GM12892 (cell line): ENCODE measurements around the gene PDE3A.

Source experiments
- DNase-seq: peaks from one replicate; pipeline ENCODE4 v3.0.0; 2011; ENCODE audit not compliant: insufficient read length
- FAIRE-seq: peaks from 2 replicates; lab custom pipeline; 2011; peaks lifted over from hg19 to GRCh38; lab: Jason Lieb, UNC
- POLR2A ChIP-seq: IDR thresholded peaks from 2 replicates; pipeline ENCODE4 v1.6.1; 2011; ENCODE audit warnings: low read depth, low read length, control low read depth
- POLR2AphosphoS5 ChIP-seq: IDR thresholded peaks from 2 replicates; pipeline ENCODE4 v1.6.1; 2011; ENCODE audit warnings: low read depth, low read length, control low read depth
- TAF1 ChIP-seq: IDR thresholded peaks from 2 replicates; pipeline ENCODE4 v1.6.1; 2011; ENCODE audit warnings: low read depth, mild to moderate bottlenecking, control low read depth, low read length, borderline replicate concordance

The PDE3A gene

DNA sequence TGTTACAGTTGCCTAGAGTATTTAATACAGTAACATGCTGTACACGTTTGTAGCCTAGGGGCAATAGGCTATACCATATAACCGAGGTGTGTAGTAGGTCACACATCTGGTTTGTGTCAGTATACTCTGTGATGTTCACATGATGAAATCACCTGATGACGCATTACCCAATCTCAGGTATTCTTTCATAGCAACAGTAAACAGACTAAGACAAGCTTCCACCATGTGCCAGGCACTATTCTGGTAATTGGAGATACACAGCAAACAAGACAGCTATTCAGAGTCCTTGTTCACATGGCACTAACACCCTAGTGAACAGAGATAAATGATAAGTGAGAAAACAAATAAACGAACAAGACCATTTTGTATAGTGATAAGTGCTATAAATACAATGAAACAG, 3.8 kb upstream of the PDE3A start:
- no peak for TF ChIP-seq POLR2A
- no peak for TF ChIP-seq POLR2AphosphoS5
- TF ChIP-seq TAF1, result no peak

DNA sequence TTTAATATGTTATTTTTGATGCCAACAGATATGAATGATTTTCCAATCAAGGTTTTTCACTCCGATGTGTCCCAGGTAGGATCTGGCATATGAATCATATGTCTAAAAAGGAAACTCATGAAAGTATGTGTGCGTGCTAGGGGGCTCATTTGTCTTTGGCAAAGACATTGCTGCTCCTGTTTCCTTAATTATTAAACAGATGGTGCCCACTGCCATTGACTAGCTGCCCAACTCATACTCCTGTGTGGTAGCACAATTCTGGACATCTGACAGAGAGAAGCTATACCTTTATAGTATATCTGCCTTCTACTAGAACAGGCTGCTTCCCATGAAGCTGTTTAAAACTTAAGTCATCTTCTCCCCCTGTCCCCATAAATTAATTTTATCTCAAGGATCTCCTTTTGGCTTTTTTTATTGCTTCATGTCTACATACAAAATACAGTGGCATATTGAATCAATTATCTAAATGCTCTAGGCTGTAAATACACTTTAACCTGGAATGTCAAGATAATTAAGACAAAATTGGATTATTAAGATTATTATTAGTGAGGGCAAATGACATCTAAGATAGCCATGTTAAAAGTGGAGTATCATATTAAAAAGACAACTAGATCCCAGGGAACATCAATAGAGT, 1.4 kb upstream of the PDE3A start:
- DNase-seq, result no peak
- no peak for FAIRE-seq
- TF ChIP-seq POLR2A, result no peak
- TF ChIP-seq POLR2AphosphoS5, result no peak
- TF ChIP-seq TAF1, result no peak

More for the DNA sequence above, 3.8 kb upstream of the PDE3A start:
- FAIRE-seq (no peak), DNase-seq (no peak)

DNA sequence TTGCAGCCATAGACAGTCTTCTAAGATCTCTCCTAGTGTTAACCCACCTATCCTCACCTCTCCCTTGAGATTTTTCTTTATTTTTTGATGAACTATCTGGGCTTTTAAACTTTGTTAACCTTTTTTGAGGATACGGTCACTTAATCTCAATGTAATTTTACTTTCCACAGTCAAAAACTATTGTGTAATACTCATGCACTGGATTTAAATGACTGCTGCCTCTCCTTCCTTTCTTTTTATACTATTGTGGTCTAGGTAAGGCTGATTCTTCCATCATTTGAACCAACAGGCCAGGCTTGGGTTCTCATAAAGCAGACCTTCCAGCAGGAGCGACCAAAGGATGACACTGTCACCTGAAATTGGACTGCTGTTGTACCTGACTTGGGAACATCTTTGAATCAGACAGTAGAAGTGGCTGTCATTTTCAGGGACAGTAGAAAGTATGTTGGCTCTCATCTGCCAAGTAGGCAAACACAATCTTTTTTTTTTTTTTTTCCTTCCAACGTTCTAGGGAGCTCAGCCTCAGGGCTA, 689 bp upstream of the PDE3A start:
- no peak for DNase-seq
- no peak for TF ChIP-seq TAF1
- TF ChIP-seq POLR2A, result no peak
- no peak for TF ChIP-seq POLR2AphosphoS5
- FAIRE-seq, result no peak

DNA sequence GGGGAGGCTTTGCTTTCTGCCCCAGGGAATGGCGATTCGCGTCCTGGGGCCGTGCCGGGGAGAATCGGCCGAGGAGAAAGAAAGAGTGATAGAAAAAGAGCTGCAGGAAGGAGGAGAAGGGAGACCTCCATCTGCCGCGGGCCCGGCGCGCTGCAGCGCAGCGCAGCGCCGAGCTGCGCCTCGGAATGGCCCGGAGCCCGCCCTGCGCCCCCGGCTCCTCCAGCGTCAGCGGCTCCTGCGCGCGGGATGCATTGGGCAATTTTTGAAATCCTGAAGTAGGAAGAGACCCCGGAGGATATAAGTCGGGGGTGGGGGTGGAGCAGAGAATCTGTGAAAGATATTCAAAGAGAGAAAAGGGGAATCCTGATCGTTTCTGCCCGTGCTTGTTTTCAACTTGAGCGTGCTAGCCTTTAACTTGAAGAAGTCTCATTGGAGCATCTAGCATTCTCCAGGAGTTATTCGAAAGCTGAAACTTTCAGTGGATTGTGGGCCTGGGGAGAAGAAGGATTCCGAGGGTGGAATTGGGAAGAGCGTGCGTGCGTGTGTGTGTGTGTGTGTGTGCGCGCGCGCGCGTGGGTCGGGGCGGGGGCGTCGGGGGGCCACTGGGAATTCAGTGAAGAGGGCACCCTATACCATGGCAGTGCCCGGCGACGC, 441 bp downstream of the PDE3A start:
- DNase-seq (no peak), FAIRE-seq (no peak)
- TF ChIP-seq TAF1 (no peak), POLR2A (no peak), POLR2AphosphoS5 (no peak)

DNA sequence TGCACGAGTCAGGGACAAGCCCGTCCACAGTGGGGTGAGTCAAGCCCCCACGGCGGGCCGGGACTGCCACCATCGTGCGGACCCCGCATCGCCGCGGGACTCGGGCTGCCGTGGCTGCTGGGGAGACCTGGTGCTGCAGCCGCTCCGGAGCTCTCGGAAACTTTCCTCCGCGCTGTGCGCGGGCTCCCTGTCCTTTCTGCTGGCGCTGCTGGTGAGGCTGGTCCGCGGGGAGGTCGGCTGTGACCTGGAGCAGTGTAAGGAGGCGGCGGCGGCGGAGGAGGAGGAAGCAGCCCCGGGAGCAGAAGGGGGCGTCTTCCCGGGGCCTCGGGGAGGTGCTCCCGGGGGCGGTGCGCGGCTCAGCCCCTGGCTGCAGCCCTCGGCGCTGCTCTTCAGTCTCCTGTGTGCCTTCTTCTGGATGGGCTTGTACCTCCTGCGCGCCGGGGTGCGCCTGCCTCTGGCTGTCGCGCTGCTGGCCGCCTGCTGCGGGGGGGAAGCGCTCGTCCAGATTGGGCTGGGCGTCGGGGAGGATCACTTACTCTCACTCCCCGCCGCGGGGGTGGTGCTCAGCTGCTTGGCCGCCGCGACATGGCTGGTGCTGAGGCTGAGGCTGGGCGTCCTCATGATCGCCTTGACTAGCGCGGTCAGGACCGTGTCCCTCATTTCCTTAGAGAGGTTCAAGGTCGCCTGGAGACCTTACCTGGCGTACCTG, 1.1 kb downstream of the PDE3A start:
- TF ChIP-seq POLR2A (no peak), TAF1 (no peak), POLR2AphosphoS5 (no peak)
- DNase-seq (no peak), FAIRE-seq (no peak)

DNA sequence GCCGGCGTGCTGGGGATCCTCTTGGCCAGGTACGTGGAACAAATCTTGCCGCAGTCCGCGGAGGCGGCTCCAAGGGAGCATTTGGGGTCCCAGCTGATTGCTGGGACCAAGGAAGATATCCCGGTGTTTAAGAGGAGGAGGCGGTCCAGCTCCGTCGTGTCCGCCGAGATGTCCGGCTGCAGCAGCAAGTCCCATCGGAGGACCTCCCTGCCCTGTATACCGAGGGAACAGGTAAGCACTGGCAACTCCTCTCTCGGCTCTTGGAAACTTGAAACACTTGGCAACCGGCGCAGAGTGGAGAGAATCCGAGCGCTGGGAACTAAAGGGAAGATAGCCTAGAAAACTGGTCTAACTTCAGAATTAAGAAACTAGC, 1.7 kb downstream of the PDE3A start:
- no peak for TF ChIP-seq POLR2AphosphoS5
- TF ChIP-seq POLR2A, result no peak
- no peak for TF ChIP-seq TAF1
- no peak for FAIRE-seq
- DNase-seq, result no peak

DNA sequence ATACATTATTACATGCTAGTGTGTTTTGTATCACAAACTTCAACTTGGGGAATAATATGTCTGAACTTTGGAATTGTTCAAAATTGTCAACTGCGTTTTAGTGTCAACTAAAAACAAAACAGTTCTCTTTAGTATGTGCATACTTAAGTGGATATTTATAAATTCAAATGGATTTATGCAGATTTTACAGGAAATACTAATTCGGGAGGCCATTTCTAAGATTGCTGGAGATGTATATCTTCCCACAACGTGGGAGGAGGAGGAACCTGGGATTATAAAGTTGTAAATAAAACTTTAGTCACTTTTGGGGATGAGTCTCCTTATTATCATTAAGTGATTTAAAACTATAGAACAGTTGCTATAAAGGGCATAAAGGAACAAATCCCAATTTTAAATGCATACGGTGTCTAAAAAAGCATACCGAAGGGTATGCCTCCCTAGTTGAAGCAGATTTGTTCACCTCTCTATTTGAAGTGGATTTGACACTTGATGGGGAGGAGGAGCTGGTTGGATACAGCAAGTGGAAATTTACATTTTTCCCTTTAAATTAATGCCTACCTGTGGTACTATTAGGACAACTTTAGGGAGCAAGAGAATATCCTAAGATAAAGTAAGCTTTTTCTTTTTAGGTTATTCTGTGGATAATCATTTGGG, 2.7 kb downstream of the PDE3A start:
- FAIRE-seq (no peak), DNase-seq (no peak)
- TF ChIP-seq POLR2A (no peak), POLR2AphosphoS5 (no peak), TAF1 (no peak)

DNA sequence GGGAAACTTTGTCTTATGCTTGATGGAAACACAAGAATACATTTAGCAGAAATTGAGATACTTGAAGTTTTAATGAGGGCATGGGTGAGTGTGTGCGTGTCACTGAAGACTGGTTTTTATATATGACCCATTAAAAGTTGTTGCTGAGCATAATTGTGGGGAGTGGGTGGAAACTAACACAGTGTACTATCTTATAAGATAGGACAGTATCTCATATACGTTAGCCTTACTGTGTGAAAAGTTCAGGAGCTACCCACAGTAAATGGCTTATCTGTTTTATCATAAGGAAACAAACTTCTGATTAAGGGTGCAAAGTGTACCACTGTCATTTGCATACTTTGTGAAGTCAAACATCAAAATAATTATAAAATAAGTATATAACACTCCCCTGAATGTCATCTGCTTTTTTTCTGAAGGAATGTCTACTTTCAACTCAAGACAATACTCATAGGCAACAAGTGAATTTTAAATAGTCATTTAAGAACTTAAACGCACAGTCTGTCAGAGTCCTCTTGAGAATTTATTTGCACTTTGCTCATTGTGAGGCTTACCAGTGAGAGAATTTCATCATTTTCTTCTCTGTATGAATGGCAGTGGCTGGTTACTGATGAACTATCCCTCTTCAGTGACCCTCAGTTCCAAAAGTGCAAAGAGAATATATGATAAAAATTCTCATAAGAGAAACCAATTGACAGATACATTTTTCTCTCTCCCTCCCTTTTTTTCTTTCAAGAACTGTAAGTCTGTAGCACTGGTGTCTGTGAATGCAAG, 4.2 kb downstream of the PDE3A start:
- no peak for FAIRE-seq
- DNase-seq, result no peak
- TF ChIP-seq POLR2AphosphoS5 (no peak), TAF1 (no peak), POLR2A (no peak)

DNA sequence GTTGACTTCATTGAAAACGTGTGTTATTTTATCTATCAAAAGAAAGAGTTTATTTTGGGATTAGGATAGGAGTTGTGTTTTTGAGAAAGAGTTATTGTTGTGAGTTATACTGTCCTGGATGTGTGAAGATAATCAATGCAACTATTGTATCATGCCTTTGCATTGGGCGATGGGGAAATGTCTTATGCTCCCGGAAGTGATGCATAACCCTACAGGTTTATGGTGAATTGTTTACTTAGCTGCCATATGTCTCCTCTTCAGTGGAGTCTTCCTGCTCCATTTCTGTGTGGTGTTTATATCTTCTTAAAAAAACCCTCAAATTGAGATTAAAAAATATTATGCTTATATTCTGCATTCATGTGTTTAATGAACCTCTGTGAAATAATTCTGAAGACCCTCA, 6.5 kb downstream of the PDE3A start:
- DNase-seq, result no peak
- no peak for FAIRE-seq
- no peak for TF ChIP-seq POLR2AphosphoS5
- TF ChIP-seq POLR2A, result no peak
- no peak for TF ChIP-seq TAF1

DNA sequence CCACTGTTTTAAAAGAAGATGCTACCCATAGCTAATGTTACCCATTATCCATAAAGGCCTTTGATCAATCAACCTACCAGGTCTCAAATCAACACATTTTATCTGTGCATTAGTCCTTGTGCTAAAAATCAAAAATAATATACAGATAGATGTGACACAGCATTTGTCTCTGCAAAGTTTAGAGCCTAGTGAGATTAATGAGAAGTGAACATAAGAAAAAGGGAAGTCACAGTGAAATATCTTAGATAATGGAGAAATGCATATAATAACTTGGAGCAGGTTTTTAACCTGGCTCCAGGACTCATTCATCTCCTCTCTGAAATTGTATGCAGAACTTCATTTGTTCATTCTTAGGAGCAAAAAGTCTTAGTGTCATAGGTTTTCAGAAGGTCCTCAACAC, 7.2 kb downstream of the PDE3A start:
- TF ChIP-seq TAF1, result no peak
- TF ChIP-seq POLR2AphosphoS5, result no peak
- no peak for TF ChIP-seq POLR2A
- DNase-seq (no peak), FAIRE-seq (no peak)

DNA sequence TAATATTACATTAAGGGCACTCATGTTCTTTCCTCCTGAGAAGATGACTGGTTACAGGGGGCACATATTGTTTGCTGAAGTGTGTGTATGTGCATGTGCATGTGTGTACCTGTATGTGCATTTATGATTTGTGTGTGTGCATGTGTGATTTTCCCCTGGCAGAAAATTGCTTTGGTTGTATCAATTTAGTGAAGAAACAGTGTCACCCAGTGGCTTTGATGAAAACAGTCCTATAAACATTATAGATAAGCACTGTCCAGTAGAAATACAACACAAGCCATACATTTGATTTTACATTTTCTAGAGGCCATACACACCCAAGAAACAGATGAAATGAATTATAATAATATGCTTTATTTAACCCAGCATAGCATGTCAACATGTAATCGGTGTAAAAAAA, 8.6 kb downstream of the PDE3A start:
- DNase-seq, result no peak
- FAIRE-seq, result no peak
- TF ChIP-seq TAF1 (no peak), POLR2A (no peak)

DNA sequence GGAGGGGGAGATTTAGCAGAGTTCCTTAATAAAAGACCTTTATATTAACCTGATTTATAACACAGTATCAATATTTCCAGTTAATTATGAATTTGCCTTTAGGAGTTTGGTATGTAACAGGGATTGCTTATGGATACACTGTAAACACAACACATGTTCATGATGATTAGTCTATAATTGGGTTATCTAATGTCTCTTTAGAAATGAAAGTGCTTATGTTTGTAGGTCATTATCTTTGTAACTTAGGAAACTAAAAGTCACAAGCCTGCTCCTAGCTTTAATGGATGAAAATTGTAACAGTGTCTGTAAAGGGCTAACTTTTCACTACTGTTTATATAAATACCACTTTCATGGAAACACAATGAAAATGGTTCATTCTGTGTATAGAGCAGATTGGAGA, 9.4 kb downstream of the PDE3A start:
- no peak for FAIRE-seq
- DNase-seq, result no peak
- TF ChIP-seq TAF1 (no peak), POLR2AphosphoS5 (no peak), POLR2A (no peak)
